Thyroid gland (tissue), 4 donors: ENCODE measurements around the gene ERCC6L2.

ENCODE experiments used
- POLR2A ChIP-seq, 2 donors: fragments of 450-650 bp; IDR thresholded peaks; one replicate each; pipeline ENCODE4 v1.6.1; 2017; ENCODE audit warnings: antibody characterized with exemption in 2 of 2, mild to moderate bottlenecking in 2 of 2, moderate library complexity in 1 of 2
- TF ChIP-seq, protein P1 (sequence below), 6 experiments: fragments of 200-600 bp in 3 of 6; fragments of 450-650 bp in 3 of 6; sonication (generic) in 3 of 6; IDR thresholded peaks; one replicate each; pipeline ENCODE4 v1.5.1; 2016 to 2019; ENCODE audit warnings: antibody characterized with exemption in 6 of 6, mild to moderate bottlenecking in 2 of 6, inconsistent platforms in 1 of 6, moderate library complexity in 1 of 6

DNA sequence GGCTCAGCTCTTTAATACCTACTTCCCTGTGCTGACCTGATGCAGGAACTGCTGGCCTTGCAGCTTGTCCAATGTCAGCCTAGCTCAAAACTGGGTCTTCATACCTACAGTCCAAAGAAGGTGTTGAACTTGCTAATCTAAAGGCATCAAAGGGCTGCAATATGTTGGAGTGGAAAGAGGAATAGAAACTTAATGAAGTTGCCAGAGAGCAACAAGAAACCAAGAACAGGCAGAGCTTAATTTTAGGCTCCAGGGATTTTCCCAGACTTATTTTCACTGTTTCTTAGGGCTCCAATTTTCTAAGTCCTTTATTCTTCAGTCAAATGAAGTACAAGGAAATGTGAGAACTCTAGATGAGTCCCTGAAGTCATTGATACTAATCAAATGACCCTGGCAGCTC is 17.6 kb upstream of the ERCC6L2 start:
- TF ChIP-seq, protein P1, sequence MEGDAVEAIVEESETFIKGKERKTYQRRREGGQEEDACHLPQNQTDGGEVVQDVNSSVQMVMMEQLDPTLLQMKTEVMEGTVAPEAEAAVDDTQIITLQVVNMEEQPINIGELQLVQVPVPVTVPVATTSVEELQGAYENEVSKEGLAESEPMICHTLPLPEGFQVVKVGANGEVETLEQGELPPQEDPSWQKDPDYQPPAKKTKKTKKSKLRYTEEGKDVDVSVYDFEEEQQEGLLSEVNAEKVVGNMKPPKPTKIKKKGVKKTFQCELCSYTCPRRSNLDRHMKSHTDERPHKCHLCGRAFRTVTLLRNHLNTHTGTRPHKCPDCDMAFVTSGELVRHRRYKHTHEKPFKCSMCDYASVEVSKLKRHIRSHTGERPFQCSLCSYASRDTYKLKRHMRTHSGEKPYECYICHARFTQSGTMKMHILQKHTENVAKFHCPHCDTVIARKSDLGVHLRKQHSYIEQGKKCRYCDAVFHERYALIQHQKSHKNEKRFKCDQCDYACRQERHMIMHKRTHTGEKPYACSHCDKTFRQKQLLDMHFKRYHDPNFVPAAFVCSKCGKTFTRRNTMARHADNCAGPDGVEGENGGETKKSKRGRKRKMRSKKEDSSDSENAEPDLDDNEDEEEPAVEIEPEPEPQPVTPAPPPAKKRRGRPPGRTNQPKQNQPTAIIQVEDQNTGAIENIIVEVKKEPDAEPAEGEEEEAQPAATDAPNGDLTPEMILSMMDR (IDR thresholded peaks at IDR 0.05), result no peak
- no peak for TF ChIP-seq POLR2A (IDR thresholded peaks at IDR 0.05)
